Neural crest cell (in vitro differentiated cells): ENCODE results near the gene HCCS. TPM values are rescaled to one million over a fixed set of nuclear protein-coding genes. Genes with fewer than 3 reads are reported as not detected.

Experiments used
- DNase-seq: peaks from one replicate; pipeline ENCODE4 v3.0.0; 2021; ENCODE audit warnings: low read depth, mixed read lengths, low spot score
- H3K27ac Mint-ChIP-seq: one replicate; pipeline ENCODE4 v1.8.0; 2021; ENCODE audit warnings: mild to moderate bottlenecking, mixed read lengths; ENCODE audit not compliant: unreplicated experiment
- H3K27me3 Mint-ChIP-seq: 2 replicates; pipeline ENCODE4 v1.8.0; 2021; ENCODE audit warnings: low read depth, mild to moderate bottlenecking, mixed read lengths
- H3K36me3 Mint-ChIP-seq: 2 replicates; pipeline ENCODE4 v1.8.0; 2021; ENCODE audit warnings: low read depth, mild to moderate bottlenecking, mixed read lengths
- H3K4me1 Mint-ChIP-seq: 2 replicates; pipeline ENCODE4 v1.8.0; 2021; ENCODE audit warnings: mixed read lengths
- H3K4me3 Mint-ChIP-seq: one replicate; pipeline ENCODE4 v1.8.0; 2021; ENCODE audit warnings: mild to moderate bottlenecking, mixed read lengths
- H3K9me3 Mint-ChIP-seq: 2 replicates; pipeline ENCODE4 v1.8.0; 2021; ENCODE audit warnings: mixed read lengths
- CTCF ChIP-seq: fragments of 200-600 bp; sonication (generic); conservative IDR thresholded peaks from 2 replicates; pipeline ENCODE4 v1.5.0; 2021; ENCODE audit warnings: antibody characterized with exemption, mild to moderate bottlenecking
- total RNA-seq: library from RNA; stranded (reverse); gene quantifications from 2 replicates; pipeline ENCODE4 v1.2.1, GENCODE V29; 2021

The HCCS gene
- total RNA-seq, 1 donor from 2014 or later: 20.9 TPM

GRCh38 chrX:11100281-11101035 lies 10.7 kb upstream of the HCCS start:
- no peaks in the 10 kb centered on the region for H3K27me3 Mint-ChIP-seq
- peaks cover 6% of the 10 kb centered on the region for H3K4me1 Mint-ChIP-seq
- peaks cover 3% of the 10 kb centered on the region for H3K9me3 Mint-ChIP-seq
- peak; percentile 6 for DNase-seq
- H3K36me3 Mint-ChIP-seq: no peaks in the 10 kb centered on the region
- peak; percentile 67 for TF ChIP-seq CTCF
- H3K27ac Mint-ChIP-seq: no peak overlapping the region
- no peak overlapping the region for H3K4me3 Mint-ChIP-seq

GRCh38 chrX:11103006-11103405 lies 8.1 kb upstream of the HCCS start:
- no peak for DNase-seq
- Mint-ChIP-seq H3K4me3 (no peak overlapping the region), H3K27ac (no peak overlapping the region), H3K4me1 (peaks cover 6% of the 10 kb centered on the region), H3K9me3 (no peaks in the 10 kb centered on the region), H3K36me3 (peaks cover 3% of the 10 kb centered on the region), H3K27me3 (no peaks in the 10 kb centered on the region)
- TF ChIP-seq CTCF: no peak

- H3K9me3 Mint-ChIP-seq: no peaks in the 10 kb centered on the region
- peaks cover 6% of the 10 kb centered on the region for H3K4me1 Mint-ChIP-seq
- no peak overlapping the region for H3K4me3 Mint-ChIP-seq
- no peak overlapping the region for H3K27ac Mint-ChIP-seq
- peaks cover 3% of the 10 kb centered on the region for H3K36me3 Mint-ChIP-seq
- no peaks in the 10 kb centered on the region for H3K27me3 Mint-ChIP-seq
- no peak for TF ChIP-seq CTCF
- DNase-seq: no peak
These were observed 7.4 kb upstream of the HCCS start for GRCh38 chrX:11103751-11104150.

GRCh38 chrX:11105080-11105479 lies 6.1 kb upstream of the HCCS start:
- H3K4me1 Mint-ChIP-seq: peaks cover 6% of the 10 kb centered on the region
- H3K36me3 Mint-ChIP-seq: peaks cover 3% of the 10 kb centered on the region
- no peaks in the 10 kb centered on the region for H3K9me3 Mint-ChIP-seq
- no peak for DNase-seq
- TF ChIP-seq CTCF: no peak
- H3K27me3 Mint-ChIP-seq: no peaks in the 10 kb centered on the region
- no peak overlapping the region for H3K4me3 Mint-ChIP-seq
- no peak overlapping the region for H3K27ac Mint-ChIP-seq

- no peaks in the 10 kb centered on the region for H3K27me3 Mint-ChIP-seq
- H3K4me1 Mint-ChIP-seq: peaks cover 6% of the 10 kb centered on the region
- H3K9me3 Mint-ChIP-seq: no peaks in the 10 kb centered on the region
- H3K27ac Mint-ChIP-seq: no peak overlapping the region
- peaks cover 3% of the 10 kb centered on the region for H3K36me3 Mint-ChIP-seq
- no peak for TF ChIP-seq CTCF
- no peak for DNase-seq
- no peak overlapping the region for H3K4me3 Mint-ChIP-seq
These were observed 2.7 kb upstream of the HCCS start for GRCh38 chrX:11108253-11108941.
